Stomach smooth muscle (tissue), 2 donors: ENCODE results near the gene FMO2.
"Not testable (repeated sequence)": the region's sequence is repeated elsewhere in the genome, so short reads cannot be mapped to it uniquely, and the experiment has no call there.

ENCODE experiments used
- H3K27ac ChIP-seq: one replicate; pipeline ENCODE4 v1.7.0; 2013; ENCODE audit warnings: mild to moderate bottlenecking, low read length, inconsistent platforms
- H3K27me3 ChIP-seq, 2 donors: one replicate each; pipeline ENCODE4 v1.7.0; 2013; ENCODE audit warnings: low read length in 2 of 2; ENCODE audit not compliant: insufficient read depth in 2 of 2, control insufficient read depth in 1 of 2
- H3K36me3 ChIP-seq, 2 donors: one replicate each; pipeline ENCODE4 v1.7.0; 2013; ENCODE audit warnings: low read length in 2 of 2; ENCODE audit not compliant: control insufficient read depth in 2 of 2, insufficient read depth in 2 of 2
- H3K4me1 ChIP-seq: one replicate; pipeline ENCODE4 v1.7.0; 2013; ENCODE audit warnings: low read length; ENCODE audit not compliant: control insufficient read depth, insufficient read depth
- H3K4me3 ChIP-seq, 2 donors: one replicate each; pipeline ENCODE4 v1.7.0; 2013; ENCODE audit warnings: low read length in 2 of 2
- H3K9ac ChIP-seq, 2 donors: one replicate each; pipeline ENCODE4 v1.7.0; 2013; ENCODE audit warnings: low read length in 2 of 2, mild to moderate bottlenecking in 1 of 2
- H3K9me3 ChIP-seq, 2 donors: one replicate each; pipeline ENCODE4 v1.7.0; 2013; ENCODE audit warnings: low read length in 2 of 2; ENCODE audit not compliant: control insufficient read depth in 2 of 2
- donor health status: healthy.
- donor health status: Pancreatic carcinoma.

The FMO2 gene

DNA sequence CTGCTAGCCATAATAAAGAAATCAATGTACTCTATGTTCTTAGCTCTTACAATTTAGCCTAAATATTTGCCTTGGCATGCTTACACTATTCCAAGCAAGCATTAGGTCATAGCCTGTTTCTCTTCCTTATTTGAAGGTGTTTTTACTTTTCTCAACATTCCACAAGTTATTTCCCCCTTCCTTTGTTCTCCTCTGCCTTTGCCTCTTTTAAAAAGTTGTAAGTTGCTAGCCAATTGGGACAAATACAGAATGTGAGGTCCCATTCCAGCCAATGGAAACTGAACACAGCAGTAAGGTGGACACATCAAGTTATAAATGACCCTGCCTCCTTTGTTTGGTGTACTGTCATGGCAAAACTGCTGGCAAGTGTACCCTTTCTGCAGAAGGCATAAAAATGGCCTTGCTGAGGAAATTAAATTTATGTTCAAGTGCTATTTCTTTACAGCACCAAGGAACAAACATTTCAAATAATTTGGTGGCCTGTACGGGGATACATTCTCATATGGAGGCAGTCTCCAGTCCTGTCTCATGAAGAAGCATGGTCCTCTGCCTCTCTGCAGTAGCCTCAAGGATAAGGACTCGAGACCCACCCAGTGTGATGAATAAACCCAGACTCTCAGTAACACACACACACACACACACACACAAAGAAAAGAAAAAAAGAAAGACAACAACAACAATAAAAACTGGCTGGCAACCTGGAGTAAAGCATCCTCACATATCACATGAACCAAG lies 34.4 kb downstream of the FMO2 start:
- no peak overlapping the region for H3K4me3 ChIP-seq
- no peak overlapping the region for H3K9ac ChIP-seq
- no peaks in the 10 kb centered on the region for H3K36me3 ChIP-seq
- no peaks in the 10 kb centered on the region for H3K9me3 ChIP-seq
- peaks cover 6% of the 10 kb centered on the region for H3K4me1 ChIP-seq
- H3K27ac ChIP-seq: no peak overlapping the region
- H3K27me3 ChIP-seq: no peaks in the 10 kb centered on the region

DNA sequence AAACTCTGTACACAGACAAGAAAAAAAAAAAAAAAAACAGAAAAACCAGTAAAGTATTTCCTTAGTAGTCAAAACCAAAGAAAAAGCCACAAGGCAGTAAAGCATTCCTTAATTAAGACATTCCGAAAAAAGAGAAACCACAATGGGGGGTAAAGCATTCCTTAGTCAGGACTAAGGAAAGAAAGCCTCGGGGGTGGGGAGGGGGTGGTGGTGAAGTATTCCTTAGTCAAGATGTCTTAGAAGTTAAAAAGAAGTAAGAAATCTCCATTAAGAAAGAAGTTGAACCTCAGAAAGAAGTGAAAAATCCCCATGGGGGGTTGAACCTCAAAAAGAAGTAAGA lies 35.0 kb downstream of the FMO2 start:
- peaks cover 6% of the 10 kb centered on the region for H3K4me1 ChIP-seq

DNA sequence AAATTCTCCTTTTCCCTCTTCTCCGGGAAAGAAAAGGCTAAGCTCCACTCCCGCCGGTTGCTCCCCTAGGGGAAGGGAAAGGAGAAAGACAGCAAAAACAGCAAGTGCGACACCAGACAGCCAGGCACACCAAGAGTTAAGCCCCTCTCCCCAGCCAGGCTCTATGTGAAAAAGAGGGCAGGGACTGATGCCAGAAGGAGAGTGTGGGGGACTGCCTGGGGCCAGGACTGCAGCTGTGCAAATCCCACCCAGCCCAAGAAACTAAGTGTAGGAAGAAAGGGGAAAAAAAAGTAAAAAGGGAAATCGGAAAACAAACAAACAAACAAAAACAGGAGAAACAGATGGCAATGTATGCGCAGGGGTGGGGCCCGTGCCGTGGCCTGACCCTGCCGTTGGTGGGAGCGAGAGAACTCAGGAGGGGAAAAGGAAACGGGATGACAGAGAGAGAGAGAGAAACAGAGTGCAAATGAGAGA lies 35.5 kb downstream of the FMO2 start:
- Histone ChIP-seq H3K36me3 (no peaks in the 10 kb centered on the region), H3K9ac (no peak overlapping the region), H3K27me3 (no peaks in the 10 kb centered on the region), H3K4me1 (peaks cover 6% of the 10 kb centered on the region), H3K4me3 (peak overlapping the region in 1 of 2 donors; percentile 54), H3K9me3 (no peaks in the 10 kb centered on the region), H3K27ac (no peak overlapping the region)

More for the DNA sequence above, 35.0 kb downstream of the FMO2 start:
- no peak overlapping the region for H3K4me3 ChIP-seq
- H3K27me3 ChIP-seq: no peaks in the 10 kb centered on the region
- no peaks in the 10 kb centered on the region for H3K9me3 ChIP-seq
- H3K27ac ChIP-seq: no peak overlapping the region
- H3K36me3 ChIP-seq: no peaks in the 10 kb centered on the region
- no peak overlapping the region for H3K9ac ChIP-seq

- Histone ChIP-seq H3K9ac (no peak overlapping the region), H3K4me1 (peaks cover 6% of the 10 kb centered on the region), H3K27me3 (no peaks in the 10 kb centered on the region), H3K27ac (no peak overlapping the region), H3K36me3 (no peaks in the 10 kb centered on the region), H3K9me3 (no peaks in the 10 kb centered on the region), H3K4me3 (no peak overlapping the region)
Measured at GRCh38 chr1:171221665-171222591, 36.8 kb downstream of the FMO2 start.

DNA sequence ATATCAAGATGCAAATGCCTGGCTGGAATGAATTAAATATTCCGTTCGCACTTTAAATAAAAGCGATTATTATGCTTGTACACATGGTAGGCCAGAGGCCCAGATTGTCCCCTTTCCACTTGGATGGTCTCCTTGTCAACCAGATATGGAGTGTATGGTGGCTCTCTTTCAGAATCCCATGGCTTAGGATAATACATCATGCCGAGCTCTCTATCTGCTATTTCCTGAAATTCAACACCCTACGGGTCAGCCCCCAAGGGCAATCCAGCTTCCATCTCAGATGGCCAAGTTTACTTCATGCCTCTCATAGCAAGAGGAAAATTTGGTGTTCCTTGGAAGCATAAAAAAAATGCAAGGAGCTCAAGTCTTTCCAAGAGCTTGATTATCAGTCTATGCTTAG lies 37.8 kb downstream of the FMO2 start:
- H3K27ac ChIP-seq: no peak overlapping the region
- H3K4me1 ChIP-seq: peaks cover 6% of the 10 kb centered on the region
- no peak overlapping the region for H3K9ac ChIP-seq
- H3K27me3 ChIP-seq: no peaks in the 10 kb centered on the region
- H3K36me3 ChIP-seq: no peaks in the 10 kb centered on the region
- no peak overlapping the region for H3K4me3 ChIP-seq
- H3K9me3 ChIP-seq: no peaks in the 10 kb centered on the region

DNA sequence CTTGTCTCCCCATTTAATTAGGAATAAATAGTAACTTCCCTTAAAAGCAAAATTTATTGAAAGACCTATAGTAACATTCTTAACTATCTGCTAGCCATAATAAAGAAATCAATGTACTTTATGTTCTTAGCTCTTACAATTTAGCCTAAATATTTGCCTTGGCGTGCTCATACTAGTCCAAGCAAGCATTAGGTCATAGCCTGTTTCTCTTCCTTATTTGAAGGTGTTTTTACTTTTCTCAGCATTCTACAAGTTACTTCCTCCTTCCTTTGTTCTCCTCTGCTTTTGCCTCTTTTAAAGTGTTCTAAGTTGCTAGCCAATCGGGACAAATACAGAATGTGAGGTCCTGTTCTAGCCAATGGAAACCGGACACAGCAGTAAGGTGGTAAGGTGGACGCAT lies 39.2 kb downstream of the FMO2 start:
- H3K27me3 ChIP-seq, H3K9ac ChIP-seq, H3K27ac ChIP-seq, H3K4me1 ChIP-seq, H3K9me3 ChIP-seq, H3K4me3 ChIP-seq, H3K36me3 ChIP-seq: not testable (repeated sequence)

- Histone ChIP-seq H3K36me3 (no peaks in the 10 kb centered on the region), H3K9ac (no peak overlapping the region), H3K27ac (no peak overlapping the region), H3K4me3 (no peak overlapping the region), H3K4me1 (peaks cover 3% of the 10 kb centered on the region), H3K27me3 (no peaks in the 10 kb centered on the region), H3K9me3 (no peaks in the 10 kb centered on the region)
Measured at GRCh38 chr1:171226747-171227370, 41.8 kb downstream of the FMO2 start.

DNA sequence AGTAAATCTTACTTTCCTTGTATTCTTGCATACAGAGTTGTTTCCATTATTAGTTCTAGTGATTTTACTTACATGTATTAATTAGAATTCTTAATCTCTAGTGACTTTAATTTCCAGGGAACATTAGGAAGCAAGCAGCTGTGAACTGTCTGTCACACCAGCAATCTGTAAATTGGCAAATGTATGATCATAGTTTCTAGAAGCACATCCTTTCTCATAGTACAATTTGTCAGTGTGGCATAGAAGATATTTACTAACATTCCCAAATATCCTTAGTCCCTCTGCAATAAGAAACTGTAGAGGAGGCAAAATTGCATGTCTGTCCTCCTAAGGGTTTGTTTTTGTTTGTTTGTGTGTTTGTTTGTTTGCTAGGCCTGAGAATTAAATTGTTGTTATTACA lies 46.2 kb downstream of the FMO2 start:
- Histone ChIP-seq H3K4me3 (no peak overlapping the region), H3K9me3 (no peaks in the 10 kb centered on the region), H3K27ac (no peak overlapping the region), H3K9ac (no peak overlapping the region), H3K36me3 (no peaks in the 10 kb centered on the region), H3K27me3 (no peaks in the 10 kb centered on the region), H3K4me1 (no peaks in the 10 kb centered on the region)

- Histone ChIP-seq H3K27ac (no peak overlapping the region), H3K9ac (no peak overlapping the region), H3K9me3 (no peaks in the 10 kb centered on the region), H3K27me3 (peaks cover 0 to 2% of the 10 kb centered on the region in 2 donors), H3K4me3 (no peak overlapping the region), H3K36me3 (no peaks in the 10 kb centered on the region), H3K4me1 (no peaks in the 10 kb centered on the region)
Measured at GRCh38 chr1:171233183-171233582, 48.1 kb downstream of the FMO2 start.

GRCh38 chr1:171236231-171236630 lies 51.1 kb downstream of the FMO2 start:
- not testable (repeated sequence) for H3K27ac ChIP-seq, H3K27me3 ChIP-seq, H3K36me3 ChIP-seq, H3K4me3 ChIP-seq, H3K9ac ChIP-seq, H3K4me1 ChIP-seq, H3K9me3 ChIP-seq
